Gastrocnemius medialis (tissue), 4 donors: ENCODE measurements around the gene RGS11.

Experiments used
- POLR2A ChIP-seq, 2 donors: fragments of 450-650 bp; IDR thresholded peaks; one replicate each; pipeline ENCODE4 v1.6.1; 2017; ENCODE audit warnings: antibody characterized with exemption in 2 of 2, mild to moderate bottlenecking in 2 of 2, moderate library complexity in 2 of 2
- TF ChIP-seq, protein P1 (sequence below), 5 experiments: fragments of 450-650 bp in 3 of 5; fragments of 200-600 bp in 2 of 5; sonication (generic) in 2 of 5; IDR thresholded peaks in 4 of 5; conservative IDR thresholded peaks in 1 of 5; 1 replicate in 4 of 5; 2 replicates in 1 of 5; pipeline ENCODE4 v1.5.1; 2016 to 2019; ENCODE audit warnings: antibody characterized with exemption in 5 of 5, mild to moderate bottlenecking in 3 of 5, moderate library complexity in 3 of 5

DNA sequence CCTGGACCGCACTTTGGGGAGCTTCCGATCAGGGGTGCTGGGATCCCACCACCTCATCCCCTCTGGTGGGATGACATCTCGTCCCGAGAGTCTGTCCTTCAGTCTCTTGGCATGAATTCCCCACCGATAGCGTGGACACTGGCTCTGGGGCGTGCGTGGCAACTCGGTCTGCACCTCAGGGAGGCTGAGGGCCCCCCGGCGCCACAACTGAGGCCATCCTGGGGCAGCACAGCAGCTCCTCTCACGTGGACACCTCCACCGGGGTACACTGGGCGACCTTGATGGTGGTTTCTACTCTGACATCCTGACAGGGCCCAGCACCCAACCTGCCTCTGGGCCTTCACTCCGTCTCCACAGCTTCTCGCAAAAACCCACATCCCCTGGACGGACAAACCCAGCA is 15.8 kb upstream of the RGS11 start:
- TF ChIP-seq, protein P1, sequence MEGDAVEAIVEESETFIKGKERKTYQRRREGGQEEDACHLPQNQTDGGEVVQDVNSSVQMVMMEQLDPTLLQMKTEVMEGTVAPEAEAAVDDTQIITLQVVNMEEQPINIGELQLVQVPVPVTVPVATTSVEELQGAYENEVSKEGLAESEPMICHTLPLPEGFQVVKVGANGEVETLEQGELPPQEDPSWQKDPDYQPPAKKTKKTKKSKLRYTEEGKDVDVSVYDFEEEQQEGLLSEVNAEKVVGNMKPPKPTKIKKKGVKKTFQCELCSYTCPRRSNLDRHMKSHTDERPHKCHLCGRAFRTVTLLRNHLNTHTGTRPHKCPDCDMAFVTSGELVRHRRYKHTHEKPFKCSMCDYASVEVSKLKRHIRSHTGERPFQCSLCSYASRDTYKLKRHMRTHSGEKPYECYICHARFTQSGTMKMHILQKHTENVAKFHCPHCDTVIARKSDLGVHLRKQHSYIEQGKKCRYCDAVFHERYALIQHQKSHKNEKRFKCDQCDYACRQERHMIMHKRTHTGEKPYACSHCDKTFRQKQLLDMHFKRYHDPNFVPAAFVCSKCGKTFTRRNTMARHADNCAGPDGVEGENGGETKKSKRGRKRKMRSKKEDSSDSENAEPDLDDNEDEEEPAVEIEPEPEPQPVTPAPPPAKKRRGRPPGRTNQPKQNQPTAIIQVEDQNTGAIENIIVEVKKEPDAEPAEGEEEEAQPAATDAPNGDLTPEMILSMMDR (IDR thresholded peaks at IDR 0.05 in 4 of 5, conservative IDR thresholded peaks at IDR 0.05 in 1 of 5), result no peak
- no peak for TF ChIP-seq POLR2A (IDR thresholded peaks at IDR 0.05)
